ENCODE results near the gene PTPRM. TPM values are rescaled to one million over a fixed set of nuclear protein-coding genes. Genes with fewer than 3 reads are reported as not detected.

PTPRM gene
- total RNA-seq, 1 experiment from 2014 or later = 14.5 TPM

DNA sequence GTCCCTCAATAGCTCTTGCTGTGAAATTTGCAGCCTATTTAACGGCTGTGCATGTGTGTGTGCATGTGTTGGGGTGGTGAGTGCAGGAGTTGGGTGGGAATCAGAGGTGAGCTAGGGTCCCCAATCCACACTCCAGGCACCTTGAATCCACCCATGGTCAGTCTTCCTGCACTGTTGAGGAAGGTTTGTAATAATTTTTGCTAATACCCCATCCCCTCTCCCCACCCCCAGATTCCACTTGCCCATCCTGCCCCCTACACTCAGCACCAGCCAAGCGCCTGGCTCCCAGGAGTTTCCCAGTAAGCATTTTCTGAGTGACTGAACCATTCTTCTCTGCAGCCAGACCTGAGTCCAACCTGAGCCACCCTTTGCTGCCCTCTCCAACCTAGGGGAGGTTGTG, 833.7 kb downstream of the PTPRM start:
- Histone ChIP-seq H4K20me1 (ENCODE audit: insufficient read depth) (no peaks in the 10 kb centered on the region), H3K9ac (ENCODE audit: low read length) (no peak overlapping the region), H3K4me3 (replicated peaks in 1 of 2; ENCODE audit: low read depth in 1 of 2, low read length in 2 of 2) (no peak overlapping the region), H3K4me1 (ENCODE audit: control insufficient read depth in 1 of 2, insufficient read depth in 2 of 2, low read length in 2 of 2) (no peaks in the 10 kb centered on the region), H3K4me2 (ENCODE audit: low read length) (no peak overlapping the region), H3K36me3 (ENCODE audit: control insufficient read depth in 1 of 2, insufficient read depth in 2 of 2, low read length in 2 of 2) (no peaks in the 10 kb centered on the region), H3K9me2 (ENCODE audit: insufficient read depth) (no peaks in the 10 kb centered on the region), H2AFZ (ENCODE audit: low read depth, low read length, poor library complexity, severe bottlenecking) (no peak overlapping the region), H3K27me3 (ENCODE audit: insufficient read depth, low read length) (no peaks in the 10 kb centered on the region), H3K27ac (ENCODE audit: low read depth, low read length) (no peak overlapping the region), H3K9me3 (ENCODE audit: control insufficient read depth in 1 of 2, insufficient read depth in 1 of 2, low read depth in 1 of 2, low read length in 2 of 2) (no peaks in the 10 kb centered on the region), H3K79me2 (ENCODE audit: insufficient read depth, low read length) (no peaks in the 10 kb centered on the region)
- ATAC-seq (no peak), DNase-seq (ENCODE audit: low read depth, low spot score) (no peak)
- no TSS peak for BruUV-seq (replicated peaks)
- TF ChIP-seq, protein P1, sequence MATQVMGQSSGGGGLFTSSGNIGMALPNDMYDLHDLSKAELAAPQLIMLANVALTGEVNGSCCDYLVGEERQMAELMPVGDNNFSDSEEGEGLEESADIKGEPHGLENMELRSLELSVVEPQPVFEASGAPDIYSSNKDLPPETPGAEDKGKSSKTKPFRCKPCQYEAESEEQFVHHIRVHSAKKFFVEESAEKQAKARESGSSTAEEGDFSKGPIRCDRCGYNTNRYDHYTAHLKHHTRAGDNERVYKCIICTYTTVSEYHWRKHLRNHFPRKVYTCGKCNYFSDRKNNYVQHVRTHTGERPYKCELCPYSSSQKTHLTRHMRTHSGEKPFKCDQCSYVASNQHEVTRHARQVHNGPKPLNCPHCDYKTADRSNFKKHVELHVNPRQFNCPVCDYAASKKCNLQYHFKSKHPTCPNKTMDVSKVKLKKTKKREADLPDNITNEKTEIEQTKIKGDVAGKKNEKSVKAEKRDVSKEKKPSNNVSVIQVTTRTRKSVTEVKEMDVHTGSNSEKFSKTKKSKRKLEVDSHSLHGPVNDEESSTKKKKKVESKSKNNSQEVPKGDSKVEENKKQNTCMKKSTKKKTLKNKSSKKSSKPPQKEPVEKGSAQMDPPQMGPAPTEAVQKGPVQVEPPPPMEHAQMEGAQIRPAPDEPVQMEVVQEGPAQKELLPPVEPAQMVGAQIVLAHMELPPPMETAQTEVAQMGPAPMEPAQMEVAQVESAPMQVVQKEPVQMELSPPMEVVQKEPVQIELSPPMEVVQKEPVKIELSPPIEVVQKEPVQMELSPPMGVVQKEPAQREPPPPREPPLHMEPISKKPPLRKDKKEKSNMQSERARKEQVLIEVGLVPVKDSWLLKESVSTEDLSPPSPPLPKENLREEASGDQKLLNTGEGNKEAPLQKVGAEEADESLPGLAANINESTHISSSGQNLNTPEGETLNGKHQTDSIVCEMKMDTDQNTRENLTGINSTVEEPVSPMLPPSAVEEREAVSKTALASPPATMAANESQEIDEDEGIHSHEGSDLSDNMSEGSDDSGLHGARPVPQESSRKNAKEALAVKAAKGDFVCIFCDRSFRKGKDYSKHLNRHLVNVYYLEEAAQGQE (IDR thresholded peaks at IDR 0.05; ENCODE audit: low read depth) = no peak
- TF ChIP-seq POLR2AphosphoS5 (IDR thresholded peaks at IDR 0.05; ENCODE audit: low read depth, low read length) (no peak), JUND (IDR thresholded peaks at IDR 0.05) (no peak), SIN3A (IDR thresholded peaks at IDR 0.05; ENCODE audit: low read depth) (no peak), EGR1 (IDR thresholded peaks at IDR 0.05; ENCODE audit: low read depth) (no peak), RAD21 (IDR thresholded peaks at IDR 0.05; ENCODE audit: low read depth) (no peak), FOSL1 (IDR thresholded peaks at IDR 0.05; ENCODE audit: low read depth) (no peak), ELF1 (IDR thresholded peaks at IDR 0.05; ENCODE audit: borderline replicate concordance, low read depth) (no peak)
- TF ChIP-seq, protein P2, sequence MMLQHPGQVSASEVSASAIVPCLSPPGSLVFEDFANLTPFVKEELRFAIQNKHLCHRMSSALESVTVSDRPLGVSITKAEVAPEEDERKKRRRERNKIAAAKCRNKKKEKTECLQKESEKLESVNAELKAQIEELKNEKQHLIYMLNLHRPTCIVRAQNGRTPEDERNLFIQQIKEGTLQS (IDR thresholded peaks at IDR 0.05) = no peak
- TF ChIP-seq, protein P3, sequence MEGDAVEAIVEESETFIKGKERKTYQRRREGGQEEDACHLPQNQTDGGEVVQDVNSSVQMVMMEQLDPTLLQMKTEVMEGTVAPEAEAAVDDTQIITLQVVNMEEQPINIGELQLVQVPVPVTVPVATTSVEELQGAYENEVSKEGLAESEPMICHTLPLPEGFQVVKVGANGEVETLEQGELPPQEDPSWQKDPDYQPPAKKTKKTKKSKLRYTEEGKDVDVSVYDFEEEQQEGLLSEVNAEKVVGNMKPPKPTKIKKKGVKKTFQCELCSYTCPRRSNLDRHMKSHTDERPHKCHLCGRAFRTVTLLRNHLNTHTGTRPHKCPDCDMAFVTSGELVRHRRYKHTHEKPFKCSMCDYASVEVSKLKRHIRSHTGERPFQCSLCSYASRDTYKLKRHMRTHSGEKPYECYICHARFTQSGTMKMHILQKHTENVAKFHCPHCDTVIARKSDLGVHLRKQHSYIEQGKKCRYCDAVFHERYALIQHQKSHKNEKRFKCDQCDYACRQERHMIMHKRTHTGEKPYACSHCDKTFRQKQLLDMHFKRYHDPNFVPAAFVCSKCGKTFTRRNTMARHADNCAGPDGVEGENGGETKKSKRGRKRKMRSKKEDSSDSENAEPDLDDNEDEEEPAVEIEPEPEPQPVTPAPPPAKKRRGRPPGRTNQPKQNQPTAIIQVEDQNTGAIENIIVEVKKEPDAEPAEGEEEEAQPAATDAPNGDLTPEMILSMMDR (IDR thresholded peaks at IDR 0.05 in 2 of 3, conservative IDR thresholded peaks at IDR 0.05 in 1 of 3; ENCODE audit: borderline replicate concordance in 1 of 3, insufficient read depth in 1 of 3, low read depth in 2 of 3, low read length in 2 of 3) = no peak
- intact Hi-C loops (cut with micrococcal nuclease) = no loop called here
- ChIA-PET POLR2A (no interaction called here), CTCF (no interaction called here), RAD21 (ENCODE audit: low non-redundant PET in 1 of 2, low total read pairs in 2 of 2, uncharacterized antibody in 2 of 2, unreplicated experiment in 2 of 2) (no interaction called here)

Measured in HCT116 (cell line).